ENCODE measurements around the gene TMEM178B.

Gene TMEM178B

DNA sequence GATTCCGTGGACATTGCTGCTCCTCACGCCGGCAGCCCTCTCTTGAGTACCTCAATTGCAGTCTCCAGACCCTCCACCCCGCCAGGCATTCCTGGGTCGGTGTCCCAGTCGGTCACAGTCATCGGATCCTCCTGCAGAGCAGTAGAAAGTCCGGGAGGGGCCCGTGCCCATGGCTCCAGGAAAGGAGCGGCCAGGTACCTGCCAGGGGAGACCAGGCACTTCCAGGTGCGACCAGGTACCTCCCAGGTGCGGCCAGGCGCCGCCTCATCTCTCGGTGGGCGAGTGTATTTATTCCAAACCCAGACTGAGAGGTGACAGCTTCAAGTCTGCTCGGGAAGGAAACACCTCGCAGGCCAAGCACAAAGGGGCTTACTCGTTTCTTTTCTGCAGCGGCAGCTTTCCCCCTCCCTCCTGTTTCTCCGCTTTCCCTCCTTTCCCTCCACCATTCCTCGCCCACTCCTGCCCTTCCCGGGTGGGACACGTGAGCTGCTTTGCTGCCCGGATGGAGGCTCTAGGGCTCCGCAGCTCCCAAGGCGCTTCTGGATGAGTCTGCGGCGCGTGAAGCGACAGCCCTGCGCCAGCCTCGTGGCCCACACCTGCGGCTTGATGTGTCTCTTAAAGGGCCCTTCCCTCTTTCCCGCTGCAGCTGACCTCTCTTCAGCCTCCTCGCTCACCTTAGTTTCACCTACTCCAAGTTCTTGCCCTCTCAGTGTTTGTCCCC, 438.0 kb downstream of the TMEM178B start (continued):
- TF ChIP-seq ZBTB7A (tag by site-specific recombination; IDR thresholded peaks at IDR 0.05; ENCODE audit: low read depth), result no peak

DNA sequence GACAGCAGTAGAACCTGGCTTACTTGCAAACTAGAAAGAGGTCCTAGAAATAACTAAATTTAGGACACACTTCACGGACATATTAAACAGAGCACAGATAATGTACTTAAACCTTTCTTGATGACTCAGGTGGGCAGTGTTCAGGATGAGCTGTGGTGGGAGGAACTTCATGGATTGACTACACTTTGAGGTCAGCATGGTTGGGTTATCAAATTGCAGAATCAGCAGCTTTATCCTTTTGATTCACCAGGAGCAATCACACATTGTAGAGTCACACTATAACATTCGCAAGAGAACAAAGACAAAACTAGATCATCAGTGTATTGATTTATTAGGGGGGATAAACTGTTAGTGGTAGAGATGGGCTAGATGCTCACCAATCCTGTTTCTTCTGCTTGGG, 438.7 kb downstream of the TMEM178B start:
- Histone ChIP-seq H3K4me3 (ENCODE audit: low read depth, low read length) (no peak overlapping the region), H3K36me3 (ENCODE audit: control insufficient read depth in 2 of 2, insufficient read depth in 1 of 2, low read length in 2 of 2) (no peaks in the 10 kb centered on the region)
- CTCF ChIA-PET, result no interaction called here

GRCh38 chr7:141513720-141514119, 439.9 kb downstream of the TMEM178B start:
- Histone ChIP-seq H3K36me3 (ENCODE audit: control insufficient read depth in 2 of 2, insufficient read depth in 1 of 2, low read length in 2 of 2) (no peaks in the 10 kb centered on the region), H3K9me3 (ENCODE audit: control insufficient read depth, insufficient read depth, low read depth, low read length) (no peaks in the 10 kb centered on the region), H3K27ac (ENCODE audit: extremely low read depth, low read depth, low read length) (no peak overlapping the region), H3K4me1 (ENCODE audit: control insufficient read depth, insufficient read depth, low read length) (no peaks in the 10 kb centered on the region), H3K4me3 (ENCODE audit: low read depth, low read length) (no peak overlapping the region)
- TF ChIP-seq, protein P1, sequence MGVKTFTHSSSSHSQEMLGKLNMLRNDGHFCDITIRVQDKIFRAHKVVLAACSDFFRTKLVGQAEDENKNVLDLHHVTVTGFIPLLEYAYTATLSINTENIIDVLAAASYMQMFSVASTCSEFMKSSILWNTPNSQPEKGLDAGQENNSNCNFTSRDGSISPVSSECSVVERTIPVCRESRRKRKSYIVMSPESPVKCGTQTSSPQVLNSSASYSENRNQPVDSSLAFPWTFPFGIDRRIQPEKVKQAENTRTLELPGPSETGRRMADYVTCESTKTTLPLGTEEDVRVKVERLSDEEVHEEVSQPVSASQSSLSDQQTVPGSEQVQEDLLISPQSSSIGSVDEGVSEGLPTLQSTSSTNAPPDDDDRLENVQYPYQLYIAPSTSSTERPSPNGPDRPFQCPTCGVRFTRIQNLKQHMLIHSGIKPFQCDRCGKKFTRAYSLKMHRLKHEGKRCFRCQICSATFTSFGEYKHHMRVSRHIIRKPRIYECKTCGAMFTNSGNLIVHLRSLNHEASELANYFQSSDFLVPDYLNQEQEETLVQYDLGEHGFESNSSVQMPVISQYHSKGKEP (tag by site-specific recombination; IDR thresholded peaks at IDR 0.05), result no peak
- TF ChIP-seq ZNF549 (tag by site-specific recombination; IDR thresholded peaks at IDR 0.05), result peak; percentile 96
- TF ChIP-seq MYNN (tag by site-specific recombination; IDR thresholded peaks at IDR 0.05; ENCODE audit: borderline replicate concordance), result no peak
- no peak for TF ChIP-seq ZNF114 (tag by site-specific recombination; IDR thresholded peaks at IDR 0.05)
- ChIA-PET POLR2A (no interaction called here), CTCF (no interaction called here)

More for the DNA sequence above, 438.7 kb downstream of the TMEM178B start:
- POLR2A ChIA-PET, result no interaction called here
- no peaks in the 10 kb centered on the region for H3K9me3 ChIP-seq (ENCODE audit: control insufficient read depth, insufficient read depth, low read depth, low read length)
- TF ChIP-seq ZNF768 (tag by site-specific recombination; IDR thresholded peaks at IDR 0.05), result no peak
- TF ChIP-seq ZNF621 (tag by site-specific recombination; IDR thresholded peaks at IDR 0.05), result no peak
- no peak for TF ChIP-seq ZNF302 (tag by site-specific recombination; IDR thresholded peaks at IDR 0.05; ENCODE audit: low read depth)
- no peak for TF ChIP-seq ZNF184 (tag by site-specific recombination; IDR thresholded peaks at IDR 0.05)
- no peak for TF ChIP-seq HOXA7 (CRISPR knock-in tag; IDR thresholded peaks at IDR 0.05; ENCODE audit: borderline replicate concordance)
- TF ChIP-seq ZNF362 (tag by site-specific recombination; IDR thresholded peaks at IDR 0.05), result no peak
- TF ChIP-seq, protein P2, sequence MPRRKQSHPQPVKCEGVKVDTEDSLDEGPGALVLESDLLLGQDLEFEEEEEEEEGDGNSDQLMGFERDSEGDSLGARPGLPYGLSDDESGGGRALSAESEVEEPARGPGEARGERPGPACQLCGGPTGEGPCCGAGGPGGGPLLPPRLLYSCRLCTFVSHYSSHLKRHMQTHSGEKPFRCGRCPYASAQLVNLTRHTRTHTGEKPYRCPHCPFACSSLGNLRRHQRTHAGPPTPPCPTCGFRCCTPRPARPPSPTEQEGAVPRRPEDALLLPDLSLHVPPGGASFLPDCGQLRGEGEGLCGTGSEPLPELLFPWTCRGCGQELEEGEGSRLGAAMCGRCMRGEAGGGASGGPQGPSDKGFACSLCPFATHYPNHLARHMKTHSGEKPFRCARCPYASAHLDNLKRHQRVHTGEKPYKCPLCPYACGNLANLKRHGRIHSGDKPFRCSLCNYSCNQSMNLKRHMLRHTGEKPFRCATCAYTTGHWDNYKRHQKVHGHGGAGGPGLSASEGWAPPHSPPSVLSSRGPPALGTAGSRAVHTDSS (tag by site-specific recombination; IDR thresholded peaks at IDR 0.05), result no peak
- no peak for TF ChIP-seq IKZF3 (tag by site-specific recombination; IDR thresholded peaks at IDR 0.05)
- no peak for TF ChIP-seq GFI1B (tag by site-specific recombination; IDR thresholded peaks at IDR 0.05)
- no peak for TF ChIP-seq ZNF830 (tag by site-specific recombination; IDR thresholded peaks at IDR 0.05; ENCODE audit: low read depth)
- TF ChIP-seq ZNF175 (tag by site-specific recombination; IDR thresholded peaks at IDR 0.05), result no peak
- no peaks in the 10 kb centered on the region for H3K4me1 ChIP-seq (ENCODE audit: control insufficient read depth, insufficient read depth, low read length)
- no peak overlapping the region for H3K27ac ChIP-seq (ENCODE audit: extremely low read depth, low read depth, low read length)

GRCh38 chr7:141515941-141516340, 442.1 kb downstream of the TMEM178B start:
- POLR2A ChIA-PET, result no interaction called here
- no peak for TF ChIP-seq ZNF280D (tag by site-specific recombination; IDR thresholded peaks at IDR 0.05)
- no peak for TF ChIP-seq ZNF433 (tag by site-specific recombination; IDR thresholded peaks at IDR 0.05; ENCODE audit: low read depth)
- TF ChIP-seq ZNF37A (tag by site-specific recombination; IDR thresholded peaks at IDR 0.05), result no peak
- TF ChIP-seq, protein P3, sequence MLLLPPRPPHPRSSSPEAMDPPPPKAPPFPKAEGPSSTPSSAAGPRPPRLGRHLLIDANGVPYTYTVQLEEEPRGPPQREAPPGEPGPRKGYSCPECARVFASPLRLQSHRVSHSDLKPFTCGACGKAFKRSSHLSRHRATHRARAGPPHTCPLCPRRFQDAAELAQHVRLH (tag by site-specific recombination; IDR thresholded peaks at IDR 0.05), result no peak
- CTCF ChIA-PET, result interaction anchor here (1.0 kb wide), 1 partner anchor 17 kb away, joined by 4 read pairs; no protein-coding TSS in a partner anchor
- H3K4me3 ChIP-seq (ENCODE audit: low read depth, low read length), result no peak overlapping the region
- H3K4me1 ChIP-seq (ENCODE audit: control insufficient read depth, insufficient read depth, low read length), result no peaks in the 10 kb centered on the region
- no peaks in the 10 kb centered on the region for H3K36me3 ChIP-seq (ENCODE audit: control insufficient read depth in 2 of 2, insufficient read depth in 1 of 2, low read length in 2 of 2)
- H3K9me3 ChIP-seq (ENCODE audit: control insufficient read depth, insufficient read depth, low read depth, low read length), result no peaks in the 10 kb centered on the region
- H3K27ac ChIP-seq (ENCODE audit: extremely low read depth, low read depth, low read length), result no peak overlapping the region
